GM18858 (cell line): ENCODE data around the gene MAD2L2.

Experiments used
- ATAC-seq: cut with Tn5 transposase; IDR thresholded peaks from one replicate; pipeline ENCODE4 v1.9.1; 2021; ENCODE audit not compliant: unreplicated experiment

MAD2L2 gene

DNA sequence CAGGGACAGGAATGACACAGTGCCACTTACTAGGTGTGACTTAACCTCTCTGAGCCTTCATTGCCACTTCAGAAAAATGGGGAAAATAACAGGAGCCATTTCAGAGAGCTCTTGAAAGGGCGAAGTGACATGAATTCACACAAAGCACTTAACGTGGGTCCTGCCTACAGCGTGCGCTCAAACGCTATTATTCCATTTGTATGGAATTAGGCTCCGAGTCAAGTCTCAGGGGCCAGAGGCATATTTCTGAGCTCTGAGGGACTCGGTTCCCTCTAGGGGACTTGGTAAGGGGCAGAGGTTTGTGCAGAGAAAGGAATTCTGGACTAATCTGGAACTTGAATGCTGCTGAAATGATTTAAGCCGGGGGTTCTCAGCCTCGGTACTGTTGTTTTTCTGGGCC lies 24.6 kb upstream of the MAD2L2 start:
- no peak for ATAC-seq

DNA sequence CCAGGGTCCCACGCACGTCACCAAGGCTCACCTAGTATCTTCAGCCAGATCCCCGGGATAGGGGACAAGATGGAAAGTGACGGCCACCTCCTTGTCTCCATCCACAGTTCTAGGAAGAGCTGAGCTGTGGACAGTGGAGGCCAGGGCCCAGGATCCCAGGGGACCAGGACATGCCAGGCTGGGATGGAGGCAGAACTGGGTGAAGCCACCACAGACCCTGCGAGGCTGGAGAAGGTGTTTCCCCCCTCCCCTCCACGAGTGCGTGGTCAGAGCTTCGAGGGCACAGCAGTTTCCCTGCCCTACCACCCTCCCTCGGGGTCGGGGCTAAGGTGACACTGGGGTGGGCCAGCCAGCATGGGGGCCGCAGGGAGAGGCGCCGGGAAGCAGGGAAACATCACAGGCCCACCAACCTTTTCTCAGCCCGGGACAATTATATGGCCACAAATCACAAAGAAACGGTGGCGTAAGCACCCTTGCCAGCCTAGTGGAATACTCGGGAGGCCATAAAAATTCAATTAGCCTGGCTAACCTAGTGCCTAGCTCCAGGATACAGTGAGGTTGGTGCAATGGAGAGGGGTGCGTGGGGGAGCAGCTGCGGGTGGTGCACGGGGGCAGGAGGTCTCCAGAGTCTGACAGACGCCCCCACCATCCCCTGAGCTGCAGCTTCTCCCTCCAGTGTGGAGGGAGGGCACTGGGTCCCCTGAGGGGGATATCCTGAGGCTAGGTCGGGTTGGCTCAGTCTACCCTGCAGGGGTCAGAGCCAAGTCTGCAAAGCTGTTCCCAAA lies 23.9 kb upstream of the MAD2L2 start:
- no peak for ATAC-seq

DNA sequence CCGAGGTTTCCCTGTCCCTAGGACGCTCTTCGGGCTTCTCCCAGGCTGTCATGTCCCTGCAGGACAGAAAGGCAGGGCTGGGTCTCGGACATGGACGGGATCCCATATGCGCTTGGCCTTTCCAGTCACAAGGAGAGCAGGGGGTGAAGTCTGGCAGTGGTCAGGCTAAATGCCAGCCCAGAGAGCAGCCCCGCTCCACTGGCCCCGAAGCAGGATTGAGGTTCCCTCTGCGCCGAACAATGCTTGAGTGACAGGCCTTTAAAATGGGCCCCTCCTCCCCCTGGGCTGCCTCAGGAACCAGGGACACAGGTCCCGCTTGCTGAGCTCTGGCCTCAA lies 23.2 kb upstream of the MAD2L2 start:
- no peak for ATAC-seq

DNA sequence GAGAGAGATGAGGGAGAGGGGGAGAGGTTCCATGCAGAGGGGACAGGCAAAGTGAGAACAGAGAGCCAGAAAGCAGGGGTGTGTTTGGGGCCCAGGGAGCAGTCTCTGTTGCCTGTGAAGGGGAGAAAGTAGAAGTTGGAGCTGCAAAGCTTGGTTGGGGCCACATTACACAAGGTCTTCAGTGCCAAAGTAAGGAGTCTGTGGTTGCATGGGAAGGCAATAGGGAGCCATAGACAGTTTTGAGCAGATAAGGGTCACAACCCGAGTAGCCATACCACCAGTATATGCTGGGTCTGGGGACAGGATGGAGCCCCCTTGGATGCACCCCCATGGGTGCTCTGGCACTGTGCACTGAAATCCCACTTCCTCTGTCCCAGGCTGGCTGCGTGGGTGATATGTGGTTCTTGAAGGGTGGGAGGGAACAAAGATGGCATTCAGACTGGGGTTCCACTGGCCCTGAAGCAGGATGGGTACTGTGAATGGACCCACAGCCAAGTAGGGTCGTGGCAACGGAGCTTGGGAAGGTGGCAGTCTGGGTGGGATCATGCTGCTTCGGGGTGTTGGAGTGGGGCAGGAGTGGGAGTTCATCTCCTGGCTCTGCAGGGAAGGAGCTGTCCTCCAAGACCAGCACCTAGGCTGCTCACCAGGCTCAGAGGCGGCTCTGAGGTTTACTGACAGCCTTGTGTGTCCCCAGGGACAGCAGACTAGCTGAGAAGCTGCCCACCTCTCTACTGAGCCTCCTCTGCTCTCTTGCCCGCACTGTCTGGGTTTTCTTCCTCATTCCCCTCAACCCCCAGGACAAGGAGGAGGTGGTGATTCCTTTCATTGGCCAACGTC lies 22.6 kb upstream of the MAD2L2 start:
- no peak for ATAC-seq

DNA sequence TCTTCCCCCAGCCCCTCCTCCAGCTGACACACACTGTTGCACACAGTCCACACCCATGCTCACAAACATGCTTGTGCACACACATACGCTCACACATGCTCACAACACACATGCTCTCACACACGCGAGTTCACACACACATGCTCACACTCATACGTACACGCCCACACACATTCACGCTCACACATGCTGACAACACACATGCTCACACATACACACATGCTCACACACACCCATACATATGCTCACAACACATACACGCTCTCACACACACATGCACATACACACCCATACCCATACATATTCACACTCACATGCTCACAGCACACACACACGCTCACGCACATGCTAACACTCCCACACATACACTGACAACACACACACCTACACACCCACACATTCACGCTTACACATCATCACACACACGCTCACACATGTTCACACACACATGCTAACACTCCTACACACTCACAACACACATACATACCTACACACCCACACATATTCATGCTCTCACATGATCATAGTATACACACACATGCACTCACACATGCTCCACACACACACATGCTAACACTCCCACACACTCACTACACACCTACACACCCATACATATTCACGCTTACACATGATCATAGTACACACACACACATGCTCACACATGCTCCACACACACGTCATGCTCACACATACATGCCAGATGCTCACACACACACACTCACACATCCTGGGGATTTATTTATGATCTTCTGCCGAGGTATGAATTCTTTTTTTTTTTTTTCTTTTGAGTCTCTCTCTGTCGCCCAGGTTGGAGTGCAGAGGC lies 21.2 kb upstream of the MAD2L2 start:
- ATAC-seq = no peak

DNA sequence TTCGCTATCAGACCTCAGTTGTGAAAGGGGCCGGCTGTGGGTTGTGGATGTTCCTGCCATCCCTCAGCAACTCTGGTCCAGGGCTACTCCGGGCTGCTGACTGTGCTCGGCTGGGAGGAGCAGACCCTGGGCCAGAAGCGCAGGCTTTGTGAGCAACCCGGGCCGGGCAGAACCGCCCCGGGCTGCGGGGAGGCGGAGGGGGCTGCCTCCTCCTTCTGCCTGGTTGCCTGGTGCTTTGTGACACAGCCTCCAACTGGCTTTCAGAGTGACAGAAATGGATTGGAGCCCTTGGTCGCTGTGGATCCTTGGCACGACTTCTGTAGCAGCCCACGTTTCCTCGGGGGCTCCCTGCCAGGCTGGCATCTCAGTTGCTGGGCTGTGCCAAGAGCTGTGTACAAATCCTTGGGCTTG lies 20.6 kb upstream of the MAD2L2 start:
- no peak for ATAC-seq

DNA sequence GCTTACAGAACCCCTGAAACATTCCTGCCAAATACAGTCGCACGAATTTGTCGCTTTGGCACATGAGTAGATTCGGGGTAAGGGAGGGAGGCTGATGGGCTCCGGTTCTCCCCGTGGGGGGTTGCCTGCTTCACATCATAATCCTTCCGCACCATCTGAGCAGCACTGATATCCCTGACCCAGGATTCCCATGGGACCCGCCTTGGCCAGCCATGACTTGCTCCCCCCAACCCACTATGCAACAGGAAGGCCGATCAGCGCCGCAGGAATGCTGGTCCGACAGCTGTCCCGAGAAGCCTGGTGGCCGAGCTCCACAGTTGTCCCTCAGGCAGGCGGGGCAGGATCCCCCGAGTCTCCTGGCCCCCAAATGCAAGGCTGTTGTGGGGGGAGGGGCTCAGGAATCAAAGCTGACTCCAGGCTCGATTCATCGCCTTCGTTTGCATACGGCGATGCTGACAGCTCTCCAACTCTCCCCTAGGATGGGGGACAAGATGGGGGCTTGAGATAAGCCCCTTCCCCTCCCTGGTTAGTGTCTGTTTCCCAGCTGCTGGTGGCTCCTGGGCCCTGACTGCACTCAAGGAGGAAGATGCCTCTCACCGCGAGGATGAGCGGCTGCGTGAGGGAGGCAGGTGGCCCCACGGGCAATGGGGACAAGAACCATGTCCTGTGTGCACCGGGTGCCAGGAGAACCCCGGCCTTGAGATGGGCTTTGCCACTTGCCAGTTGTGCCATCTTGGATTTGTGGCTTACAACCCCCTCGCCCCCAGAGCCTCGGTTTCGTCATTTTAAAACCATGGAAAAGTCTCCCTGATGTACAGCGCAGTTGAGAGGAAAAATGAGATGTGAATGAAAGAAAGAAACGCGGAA lies 19.9 kb upstream of the MAD2L2 start:
- ATAC-seq = no peak

DNA sequence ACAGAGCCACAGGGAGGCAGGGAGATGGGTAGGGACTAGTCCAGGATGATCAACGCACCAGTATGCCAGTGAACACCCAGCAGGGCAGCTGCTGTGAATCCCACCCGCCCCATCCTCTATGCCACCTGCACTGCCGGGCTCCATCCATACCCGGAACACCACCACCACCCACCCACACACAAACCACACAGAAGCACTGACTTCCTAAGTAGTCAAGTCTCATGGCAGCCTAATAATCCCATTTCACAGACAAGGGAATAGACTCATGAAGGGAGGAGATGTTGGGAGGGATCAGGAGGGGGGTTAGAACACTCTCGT lies 16.9 kb upstream of the MAD2L2 start:
- no peak for ATAC-seq

DNA sequence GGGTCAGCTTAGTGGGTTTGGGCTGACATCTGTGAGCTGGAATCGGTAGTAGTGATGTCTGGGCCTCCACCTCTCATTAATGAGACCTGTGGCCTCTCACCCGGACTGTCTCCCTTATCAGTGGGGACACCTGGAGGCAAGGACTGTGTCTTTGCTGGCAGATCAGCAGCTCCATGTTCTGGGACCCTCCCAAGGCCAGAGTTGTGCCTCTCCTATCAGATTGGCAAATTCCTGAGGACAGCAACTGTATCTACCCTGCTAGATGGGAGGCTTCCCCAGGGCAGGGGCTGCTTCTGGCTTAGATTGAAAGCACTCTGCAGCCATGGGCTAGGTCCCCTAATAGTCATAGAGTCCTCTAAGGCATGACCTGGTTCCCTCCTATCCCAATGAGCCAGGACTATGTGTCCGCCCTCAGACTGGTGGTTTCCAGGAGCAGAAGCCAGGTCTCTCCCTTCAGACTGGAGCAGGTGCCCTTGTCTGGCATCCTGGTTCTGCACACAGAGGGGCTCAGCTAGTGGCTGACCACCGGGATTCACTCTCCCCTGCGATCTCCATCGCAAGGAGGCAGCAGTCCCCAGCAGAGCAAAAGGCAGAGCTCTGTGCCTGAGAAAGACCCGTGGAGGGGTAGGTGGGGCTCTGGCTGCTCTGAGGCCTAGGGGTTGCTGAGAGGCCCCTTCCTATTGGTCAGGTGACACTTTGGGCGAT lies 16.4 kb upstream of the MAD2L2 start:
- ATAC-seq = no peak

DNA sequence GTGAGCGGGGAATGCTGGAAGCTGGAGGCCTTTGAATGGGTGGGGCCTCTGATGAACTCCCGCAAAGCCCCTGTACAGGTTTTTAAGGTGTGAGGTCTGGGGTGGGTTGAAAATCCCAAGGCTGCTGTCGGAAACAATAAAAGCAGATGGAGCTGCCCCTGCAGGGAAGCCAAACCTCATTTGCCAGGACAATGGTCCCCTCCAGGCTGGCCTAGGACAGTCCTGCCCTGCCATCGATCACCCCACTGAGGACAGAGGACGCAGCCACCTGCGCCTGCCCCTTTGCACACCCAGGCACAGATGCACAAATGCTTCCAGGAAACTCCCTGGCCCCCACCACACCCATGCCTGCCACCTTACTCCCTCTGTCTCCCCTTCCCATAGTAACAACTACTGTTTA lies 14.9 kb upstream of the MAD2L2 start:
- no peak for ATAC-seq

DNA sequence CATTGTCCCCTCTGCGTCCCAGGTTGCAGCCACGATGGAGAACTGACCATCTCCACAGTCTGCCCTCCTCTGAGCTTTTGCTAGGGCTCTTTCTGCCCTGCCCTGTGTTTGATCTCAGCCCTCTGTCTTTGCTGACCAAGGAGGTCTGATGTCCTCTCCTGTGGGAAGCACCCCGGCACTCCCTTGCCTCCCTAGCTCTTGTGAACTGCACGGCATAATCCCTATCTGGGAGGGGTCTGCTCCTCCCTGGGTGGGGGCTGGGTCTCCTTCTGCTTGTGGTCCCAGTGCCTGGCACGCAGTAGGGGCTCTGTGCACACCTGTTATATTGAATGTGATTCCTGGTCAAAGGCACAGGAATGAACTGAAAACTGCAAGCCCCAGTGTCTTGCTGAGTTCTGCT lies 13.0 kb upstream of the MAD2L2 start:
- ATAC-seq = no peak

DNA sequence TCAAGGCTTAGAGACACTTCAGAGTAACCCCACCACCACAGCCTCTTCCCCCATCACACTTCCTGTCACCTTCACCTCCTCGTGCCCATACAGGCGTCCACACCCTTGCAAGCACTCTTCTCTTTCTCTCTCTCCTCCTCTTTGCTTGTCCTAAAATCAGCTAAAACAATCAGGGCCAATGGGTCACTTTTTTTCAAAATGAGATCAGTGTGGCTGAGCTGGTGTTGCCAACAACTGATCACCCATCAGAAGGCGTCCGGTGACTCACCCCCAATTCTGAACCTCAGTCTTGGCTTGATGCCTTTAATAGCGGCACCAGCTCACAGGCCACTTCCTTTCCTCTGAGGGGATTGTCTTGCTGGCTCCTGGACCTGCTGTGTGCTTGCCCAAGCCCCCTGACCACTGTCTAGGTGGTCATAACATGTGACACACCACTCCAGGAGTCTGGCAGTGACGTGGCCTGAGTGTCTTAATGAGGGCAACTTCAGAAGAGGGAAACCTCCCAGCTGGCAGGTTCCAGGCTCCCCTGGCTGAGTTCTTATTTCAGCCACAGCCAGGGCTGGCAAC lies 12.2 kb upstream of the MAD2L2 start:
- ATAC-seq = no peak

DNA sequence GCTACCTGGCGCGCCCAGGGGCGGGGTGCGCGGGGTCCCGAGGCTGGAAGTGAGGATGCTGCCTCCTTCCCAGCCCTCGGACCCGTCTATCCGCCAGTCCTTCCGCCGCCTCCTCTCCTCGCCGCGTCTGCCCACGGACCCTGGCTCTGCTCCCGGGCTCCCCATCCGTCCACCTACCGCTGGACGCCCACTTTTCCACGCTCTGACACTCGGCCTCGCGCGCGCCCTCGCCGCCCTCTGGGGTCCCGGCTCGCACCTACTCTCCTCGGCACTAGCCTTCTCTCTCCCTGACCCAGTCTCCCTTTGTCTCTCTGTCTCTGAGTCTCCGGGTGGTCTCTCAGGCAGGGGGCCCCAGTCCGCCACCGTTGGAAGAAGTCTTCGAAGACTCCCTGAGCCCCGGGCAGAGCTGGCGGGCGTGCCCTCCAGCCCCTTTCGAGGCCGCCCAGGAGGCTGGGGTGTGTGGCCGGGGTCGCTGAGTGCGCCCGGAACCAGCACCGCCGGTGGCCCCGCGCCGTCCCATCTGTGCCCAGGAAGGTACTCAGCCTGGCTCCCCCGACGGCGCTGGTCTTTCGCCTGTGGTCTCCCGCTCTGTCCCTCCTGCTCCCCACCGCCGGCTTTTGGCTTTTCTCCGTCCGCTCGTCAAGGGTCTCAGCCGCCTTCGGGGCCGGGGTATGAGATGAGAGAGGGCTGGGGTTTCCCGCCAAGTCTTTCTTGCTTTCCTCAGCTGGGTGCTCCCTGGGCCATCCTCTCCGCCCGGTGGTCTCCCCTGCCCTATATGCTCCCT lies 11.2 kb upstream of the MAD2L2 start:
- no peak for ATAC-seq

DNA sequence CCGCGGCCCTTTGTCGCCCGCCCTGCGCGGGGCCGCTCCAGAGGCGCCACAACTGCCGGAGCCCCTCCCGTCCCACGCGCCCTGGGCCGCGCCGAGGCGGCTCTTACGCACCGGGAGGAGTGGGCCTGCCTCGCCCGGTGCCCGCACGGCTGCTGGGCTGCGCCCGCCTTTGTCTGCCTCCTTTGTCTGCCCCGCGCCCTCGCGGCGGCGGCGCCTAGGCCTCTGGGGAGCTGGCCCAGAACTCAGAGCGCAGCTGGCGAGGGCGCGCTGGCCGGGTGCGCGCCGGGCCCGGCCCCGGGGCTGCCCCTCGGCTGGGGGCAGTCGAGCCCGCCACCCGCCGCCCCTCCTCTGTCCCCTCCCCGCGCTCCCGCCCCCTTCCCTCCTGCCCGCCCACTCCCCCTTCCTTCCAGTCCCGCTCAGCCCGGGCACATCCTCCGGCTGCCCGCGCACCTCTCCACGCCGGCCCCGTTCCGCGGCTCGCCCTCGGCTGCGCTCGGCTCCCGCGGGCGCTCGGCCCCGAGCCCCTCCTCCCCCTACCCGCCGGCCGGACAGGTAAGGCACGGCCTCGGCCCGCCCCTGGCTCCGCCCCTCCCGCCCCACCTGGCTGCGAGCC lies 10.5 kb upstream of the MAD2L2 start, which contains the start of gene DRAXIN:
Gene DRAXIN, plus strand, starts transcription at position 409 of the 613 bp plus-strand sequence. CDS start 14,549 bp downstream, outside the sequence.
- no peak for ATAC-seq

DNA sequence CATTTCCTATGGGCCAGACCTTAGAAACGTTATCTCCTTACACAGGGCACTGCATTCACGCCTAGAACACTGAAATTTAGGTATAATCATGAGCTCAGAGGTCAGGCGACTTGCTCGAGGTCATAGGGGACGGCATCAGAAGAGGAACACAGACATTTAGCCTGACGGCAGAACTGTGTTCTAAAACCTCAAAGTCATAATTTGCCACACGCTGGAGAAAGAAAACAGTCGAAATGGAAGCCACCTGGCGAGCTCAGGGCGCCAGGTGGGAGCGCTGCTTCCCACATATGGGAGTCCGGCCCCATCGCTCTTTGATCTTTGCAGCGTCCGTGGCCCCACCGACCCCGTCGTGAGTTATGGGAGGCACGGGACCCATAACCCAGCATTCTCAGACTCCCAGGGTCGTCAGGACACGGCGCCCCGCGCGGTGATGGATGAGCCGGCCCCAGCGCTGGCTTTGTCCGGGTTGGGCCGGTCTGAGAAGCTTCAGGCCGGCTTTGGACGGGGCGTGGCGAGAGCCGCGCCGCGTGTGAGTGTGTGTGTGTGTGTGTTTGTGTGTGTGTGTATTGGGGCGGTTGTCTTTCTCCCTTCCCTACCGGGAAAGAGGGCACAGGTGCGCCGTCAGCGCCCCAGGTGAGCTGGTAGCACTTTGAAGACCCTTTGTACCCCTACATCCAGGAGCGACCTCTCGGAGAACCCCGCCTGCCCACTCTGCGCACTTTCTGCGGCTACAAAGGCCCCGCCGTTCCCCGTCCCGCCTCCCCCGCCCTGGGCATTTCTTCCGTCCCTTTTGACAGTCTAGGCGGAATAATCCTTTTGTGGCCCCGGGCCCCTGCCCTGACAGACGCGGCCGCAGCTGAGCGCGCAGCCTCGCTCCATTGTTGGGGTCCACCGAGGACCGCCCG lies 9.7 kb upstream of the MAD2L2 start:
- no peak for ATAC-seq

DNA sequence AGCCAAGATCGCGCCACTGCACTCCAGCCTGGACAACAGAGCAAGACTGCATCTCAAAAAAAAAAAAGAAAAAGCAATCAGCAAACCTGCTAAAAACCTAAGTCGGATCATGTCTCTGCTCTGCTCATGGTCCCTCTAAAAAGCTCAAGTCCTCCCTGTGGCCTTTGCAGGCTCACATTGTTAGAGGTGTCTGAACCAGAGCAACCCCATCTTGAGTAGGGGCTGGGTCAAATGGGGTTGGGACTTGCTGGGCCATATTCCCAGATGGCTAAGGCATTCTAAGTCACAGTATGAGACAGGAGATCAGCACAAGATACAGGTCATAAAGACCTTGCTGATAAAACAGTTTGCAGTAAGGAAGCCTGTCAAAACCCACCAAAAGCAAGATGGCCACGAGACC lies 7.6 kb upstream of the MAD2L2 start:
- no peak for ATAC-seq

DNA sequence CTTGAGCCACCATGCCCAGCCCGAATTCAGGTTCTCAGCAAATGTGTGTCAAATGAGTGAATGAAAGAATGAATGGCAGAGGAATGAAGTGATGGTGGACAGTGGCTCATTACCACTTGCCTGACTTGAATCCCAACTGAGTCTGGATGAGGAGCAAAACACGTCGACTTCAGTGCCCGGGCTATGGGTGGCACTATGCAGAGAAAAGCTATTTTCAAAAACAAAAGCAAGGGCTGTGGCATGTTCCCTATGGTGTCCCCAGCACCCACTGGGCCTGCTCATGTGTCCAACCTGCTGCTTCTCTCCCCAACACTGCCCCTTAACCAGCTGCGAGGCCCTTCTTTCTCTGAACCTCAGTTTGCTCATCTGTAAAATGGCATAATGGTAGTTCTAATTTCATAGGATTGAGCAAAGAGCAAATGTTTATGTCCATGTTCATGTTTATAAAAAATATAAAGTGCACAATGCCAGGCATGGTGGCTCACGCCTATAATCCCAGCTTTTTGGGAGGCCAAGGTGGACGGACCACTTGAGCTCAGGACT lies 4.3 kb upstream of the MAD2L2 start:
- no peak for ATAC-seq
